Keratinocyte (primary cell): ENCODE data around the gene KRTAP22-1. TPM values are rescaled to one million over a fixed set of nuclear protein-coding genes. Genes with fewer than 3 reads are reported as not detected.

Experiments used
- DNase-seq: peaks from one replicate; pipeline ENCODE4 v3.0.0-alpha.2; 2011; ENCODE audit warnings: low read depth, missing footprints, low spot score
- FAIRE-seq: peaks from 2 replicates; lab custom pipeline; 2011; peaks lifted over from hg19 to GRCh38; lab: Jason Lieb, UNC
- H2AFZ ChIP-seq: 2 replicates; pipeline ENCODE4 v1.6.0; 2012; ENCODE audit warnings: low read length, control low read depth, inconsistent platforms; ENCODE audit not compliant: control insufficient read depth
- H3K27ac ChIP-seq: 2 replicates; pipeline ENCODE4 v1.5.1; 2011; ENCODE audit warnings: low read length; ENCODE audit not compliant: control insufficient read depth, insufficient read depth
- H3K27me3 ChIP-seq: 3 replicates; pipeline ENCODE4 v1.6.0; 2011; ENCODE audit warnings: low read length; ENCODE audit not compliant: control insufficient read depth, insufficient read depth; ENCODE audit errors: extremely low read depth
- H3K36me3 ChIP-seq, 2 experiments: 2 replicates in 1 of 2; 3 replicates in 1 of 2; pipeline ENCODE4 v1.5.1; 2011; ENCODE audit warnings: low read length in 2 of 2, mild to moderate bottlenecking in 1 of 2; ENCODE audit not compliant: control insufficient read depth in 2 of 2, insufficient read depth in 2 of 2; ENCODE audit errors: extremely low read depth in 1 of 2
- H3K4me1 ChIP-seq: 3 replicates; pipeline ENCODE4 v1.5.1; 2011; ENCODE audit warnings: low read length; ENCODE audit not compliant: control insufficient read depth, insufficient read depth; ENCODE audit errors: extremely low read depth
- H3K4me2 ChIP-seq: 3 replicates; pipeline ENCODE4 v1.6.0; 2011; ENCODE audit warnings: low read depth, low read length; ENCODE audit not compliant: control insufficient read depth, insufficient read depth; ENCODE audit errors: extremely low read depth
- H3K4me3 ChIP-seq, 3 experiments: fragments of 200-600 bp in 1 of 3; sonication (generic) in 1 of 3; 2 replicates in 2 of 3; 3 replicates in 1 of 3; pipeline ENCODE4 v1.5.1; 2011 to 2016; ENCODE audit warnings: low read length in 3 of 3, mild to moderate bottlenecking in 3 of 3, control low read depth in 2 of 3, inconsistent platforms in 1 of 3, low read depth in 1 of 3, mixed read lengths in 1 of 3, mixed run types in 1 of 3, moderate library complexity in 1 of 3; ENCODE audit not compliant: control insufficient read depth in 2 of 3, insufficient read depth in 2 of 3; ENCODE audit errors: extremely low read depth in 1 of 3
- H3K79me2 ChIP-seq: 2 replicates; pipeline ENCODE4 v1.6.0; 2012; ENCODE audit warnings: low read length; ENCODE audit not compliant: control insufficient read depth, insufficient read depth
- H3K9ac ChIP-seq: 3 replicates; pipeline ENCODE4 v1.6.0; 2011; ENCODE audit warnings: low read length; ENCODE audit not compliant: control insufficient read depth, insufficient read depth; ENCODE audit errors: extremely low read depth
- H3K9me1 ChIP-seq: 3 replicates; pipeline ENCODE4 v1.6.0; 2011; ENCODE audit warnings: low read length; ENCODE audit not compliant: control insufficient read depth, insufficient read depth; ENCODE audit errors: extremely low read depth
- H3K9me3 ChIP-seq: 2 replicates; pipeline ENCODE4 v1.5.1; 2012; ENCODE audit warnings: low read depth, low read length; ENCODE audit not compliant: control insufficient read depth
- H4K20me1 ChIP-seq: 3 replicates; pipeline ENCODE4 v1.6.0; 2011; ENCODE audit warnings: low read length; ENCODE audit not compliant: control insufficient read depth, insufficient read depth; ENCODE audit errors: extremely low read depth
- CTCF ChIP-seq, 3 experiments: IDR thresholded peaks in 1 of 3; conservative IDR thresholded peaks in 1 of 3; optimal IDR thresholded peaks in 1 of 3; 2 replicates in 2 of 3; 3 replicates in 1 of 3; pipeline versions ENCODE3 to v1.5.1; 2011; ENCODE audit warnings: low read length in 3 of 3, mild to moderate bottlenecking in 3 of 3, moderate library complexity in 2 of 3, control low read depth in 1 of 3, inconsistent platforms in 1 of 3; ENCODE audit not compliant: insufficient read depth in 2 of 3; ENCODE audit errors: extremely low read depth in 1 of 3
- EZH2 ChIP-seq: IDR thresholded peaks from one replicate; pipeline ENCODE4 v1.6.1; 2012; ENCODE audit warnings: inconsistent platforms, mild to moderate bottlenecking, low read length, moderate library complexity
- dilution Hi-C: fragments of 300-500 bp; cut with MboI; formaldehyde crosslinking; loops from one replicate; pipeline ENCODE4 v1.7.0; 2020; ENCODE audit warnings: low sequenced_read_pairs; ENCODE audit not compliant: extremely low pct_ligation_motif_present
- polyA plus RNA-seq, 5 experiments: library from polyadenylated mRNA; depleted of rRNA in 3 of 5; stranded (reverse) in 3 of 5; stranded (forward) in 1 of 5; unstranded in 1 of 5; fragments of >200 nt; gene quantifications; 1 replicate in 1 of 5; 2 replicates in 3 of 5; 3 replicates in 1 of 5; pipeline versions ENCODE4 v1.2.1 to v1.2.3, GENCODE V29; 2011 to 2012; ENCODE audit warnings: missing spikeins in 2 of 5, low read depth in 1 of 5, low replicate concordance in 1 of 5

The KRTAP22-1 gene
- polyA plus RNA-seq, 1 donor (not counting 4 experiments of a cell fraction or from before 2014, with no cell fraction given): not detected

GRCh38 chr21:30616125-30616524, 15.2 kb downstream of the KRTAP22-1 start, which contains the start of gene KRTAP20-1:
Gene KRTAP20-1, plus strand, starts transcription at chr21:30616425. Its CDS starts 30 bp downstream, at chr21:30616455.
- TF ChIP-seq CTCF (optimal IDR thresholded peaks at IDR 0.05 in 1 of 3, IDR thresholded peaks at IDR 0.05 in 1 of 3, conservative IDR thresholded peaks at IDR 0.05 in 1 of 3; ENCODE audit: extremely low read depth in 1 of 3, insufficient read depth in 2 of 3, low read length in 3 of 3) (no peak), EZH2 (no peak)
- Histone ChIP-seq H3K9me3 (no peaks in the 10 kb centered on the region), H2AFZ (no peak within 1 kb of the TSS), H3K4me3 (no peak within 1 kb of the TSS), H3K4me1 (no peaks in the 10 kb centered on the region), H4K20me1 (no peaks in the 10 kb centered on the region), H3K9me1 (no peaks in the 10 kb centered on the region), H3K79me2 (no peaks in the 10 kb centered on the region), H3K27ac (no peak within 1 kb of the TSS), H3K36me3 (no peaks in the 10 kb centered on the region), H3K27me3 (no peaks in the 10 kb centered on the region), H3K4me2 (no peak within 1 kb of the TSS), H3K9ac (no peak within 1 kb of the TSS)
- dilution Hi-C loops: no loop called here
- FAIRE-seq (no peak), DNase-seq (no peak)

GRCh38 chr21:30620080-30620479, 19.2 kb downstream of the KRTAP22-1 start:
- Histone ChIP-seq H3K9ac (no peak overlapping the region), H2AFZ (no peak overlapping the region), H3K9me3 (no peaks in the 10 kb centered on the region), H3K4me2 (no peak overlapping the region), H4K20me1 (no peaks in the 10 kb centered on the region), H3K36me3 (no peaks in the 10 kb centered on the region), H3K27ac (no peak overlapping the region), H3K9me1 (no peaks in the 10 kb centered on the region), H3K79me2 (no peaks in the 10 kb centered on the region), H3K4me1 (no peaks in the 10 kb centered on the region), H3K27me3 (no peaks in the 10 kb centered on the region), H3K4me3 (no peak overlapping the region)
- no peak for FAIRE-seq
- dilution Hi-C loops: no loop called here
- DNase-seq: no peak
- no peak for TF ChIP-seq EZH2
- TF ChIP-seq CTCF (optimal IDR thresholded peaks at IDR 0.05 in 1 of 3, IDR thresholded peaks at IDR 0.05 in 1 of 3, conservative IDR thresholded peaks at IDR 0.05 in 1 of 3; ENCODE audit: extremely low read depth in 1 of 3, insufficient read depth in 2 of 3, low read length in 3 of 3): no peak
